CD4-positive, CD25-positive, alpha-beta regulatory T cell (primary cell): ENCODE measurements around the gene MEF2D. TPM values are rescaled to one million over a fixed set of nuclear protein-coding genes. Genes with fewer than 3 reads are reported as not detected.

ENCODE experiments used
- ATAC-seq, 2 donors: fragments of 150-1000 bp; cut with Tn5 transposase; one replicate each; pipeline ENCODE4 v1.10.0; 2021; ENCODE audit warnings: low read depth in 2 of 2, moderate number of reproducible peaks in 2 of 2, moderate library complexity in 1 of 2
- DNase-seq, 3 donors: peaks; one replicate each; pipeline versions ENCODE4 v3.0.0 to v3.0.0-alpha.2; 2012 to 2022; ENCODE audit warnings: mixed read lengths in 1 of 3
- H3K27ac ChIP-seq: one replicate; pipeline ENCODE4 v1.7.0; 2013; ENCODE audit warnings: mild to moderate bottlenecking, low read length; ENCODE audit not compliant: insufficient read depth, poor library complexity, severe bottlenecking
- H3K27me3 ChIP-seq: one replicate; pipeline ENCODE4 v1.7.0; 2013; ENCODE audit warnings: low read length; ENCODE audit not compliant: control insufficient read depth, insufficient read depth
- H3K36me3 ChIP-seq: one replicate; pipeline ENCODE4 v1.7.0; 2013; ENCODE audit warnings: mild to moderate bottlenecking, low read length, moderate library complexity; ENCODE audit not compliant: control insufficient read depth, insufficient read depth
- H3K4me1 ChIP-seq: 2 replicates; pipeline ENCODE4 v1.7.0; 2013; ENCODE audit warnings: mild to moderate bottlenecking, low read length; ENCODE audit not compliant: insufficient read depth, control insufficient read depth, poor library complexity, severe bottlenecking
- H3K4me3 ChIP-seq: one replicate; pipeline ENCODE4 v1.7.0; 2013; ENCODE audit warnings: low read depth, mild to moderate bottlenecking, low read length, moderate library complexity
- H3K9me3 ChIP-seq, 2 experiments: 1 replicate in 1 of 2; 2 replicates in 1 of 2; pipeline ENCODE4 v1.7.0; 2013; ENCODE audit warnings: low read length in 2 of 2, mild to moderate bottlenecking in 1 of 2, moderate library complexity in 1 of 2; ENCODE audit not compliant: control insufficient read depth in 2 of 2
- H3K27ac Mint-ChIP-seq, 3 donors: one replicate each; pipeline ENCODE4 v1.8.0; 2020 to 2022; ENCODE audit warnings: mild to moderate bottlenecking in 3 of 3, mixed read lengths in 3 of 3, moderate library complexity in 2 of 3
- H3K27me3 Mint-ChIP-seq: one replicate; pipeline ENCODE4 v1.8.0; 2022; ENCODE audit warnings: mild to moderate bottlenecking, mixed read lengths
- H3K36me3 Mint-ChIP-seq: one replicate; pipeline ENCODE4 v1.8.0; 2020; ENCODE audit warnings: mixed read lengths
- H3K4me1 Mint-ChIP-seq, 4 donors: one replicate each; pipeline ENCODE4 v1.8.0; 2020 to 2022; ENCODE audit warnings: mixed read lengths in 4 of 4, mild to moderate bottlenecking in 1 of 4
- H3K4me3 Mint-ChIP-seq, 4 donors: one replicate each; pipeline ENCODE4 v1.8.0; 2020 to 2022; ENCODE audit warnings: mild to moderate bottlenecking in 4 of 4, mixed read lengths in 4 of 4, moderate library complexity in 3 of 4
- H3K9me3 Mint-ChIP-seq, 7 donors: one replicate each; pipeline ENCODE4 v1.8.0; 2020 to 2022; ENCODE audit warnings: mixed read lengths in 7 of 7, mild to moderate bottlenecking in 3 of 7, moderate library complexity in 2 of 7
- polyA plus RNA-seq, 4 donors: library from polyadenylated mRNA; unstranded; fragments of 300-500 nt; fragmentation: Illumina TruSeq; gene quantifications; one replicate each; pipeline ENCODE4 v1.2.3, GENCODE V29; 2021
- total RNA-seq: library from RNA; stranded (reverse); gene quantifications from one replicate; pipeline ENCODE4 v1.2.3, GENCODE V29; 2022

The MEF2D gene
- total and polyA plus RNA-seq, 5 donors from 2014 or later: 4.6 to 186 (median 7.0) TPM

DNA sequence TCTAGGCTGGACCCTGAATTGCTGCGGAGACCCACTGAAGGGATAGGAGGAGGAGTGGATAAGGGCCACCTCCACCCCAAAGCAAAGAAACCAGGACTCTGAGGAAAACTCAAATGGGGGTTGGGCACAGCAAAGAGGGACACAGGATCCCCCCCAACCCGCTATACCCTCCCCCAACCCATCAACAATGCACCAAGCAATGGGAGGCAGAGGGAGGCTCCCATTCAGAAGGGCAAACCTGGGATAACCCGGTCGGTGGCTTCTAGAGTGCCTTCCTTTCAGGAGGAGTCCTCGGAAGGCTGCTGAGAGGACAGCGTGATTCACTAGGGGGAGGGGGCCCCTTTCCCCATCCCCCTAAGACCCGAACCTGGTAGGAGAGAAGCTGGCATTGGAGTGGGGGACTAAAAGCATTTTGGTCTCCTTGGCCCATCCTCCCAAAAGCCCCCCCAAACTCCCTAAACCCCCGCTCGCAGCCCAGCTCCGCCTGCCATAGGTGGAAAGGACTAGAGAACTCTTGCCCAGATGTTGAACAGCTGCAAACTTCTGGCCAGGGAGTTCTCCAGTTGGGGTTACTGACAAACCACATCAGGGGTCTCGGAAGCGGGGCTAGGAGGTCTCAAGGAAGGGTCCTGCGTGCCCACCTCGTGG is 1.3 kb downstream of the MEF2D start:
- H3K4me3 ChIP-seq: peak overlapping the region; percentile 85
- ATAC-seq: no peak
- Mint-ChIP-seq H3K4me1 (peaks cover 11 to 81% (median 63%) of the 10 kb centered on the region in 4 donors), H3K4me3 (peak overlapping the region; percentile 86 to 97 (median 94)), H3K27me3 (no peaks in the 10 kb centered on the region), H3K9me3 (no peaks in the 10 kb centered on the region), H3K36me3 (peaks cover 8% of the 10 kb centered on the region), H3K27ac (peak overlapping the region in 2 of 3 donors; percentile 90 to 100)
- peak overlapping the region; percentile 99 for H3K27ac ChIP-seq
- H3K36me3 ChIP-seq: peaks cover 11% of the 10 kb centered on the region
- DNase-seq: no peak
- H3K4me1 ChIP-seq: peaks cover 87% of the 10 kb centered on the region
- no peaks in the 10 kb centered on the region for H3K27me3 ChIP-seq
- no peaks in the 10 kb centered on the region for H3K9me3 ChIP-seq

DNA sequence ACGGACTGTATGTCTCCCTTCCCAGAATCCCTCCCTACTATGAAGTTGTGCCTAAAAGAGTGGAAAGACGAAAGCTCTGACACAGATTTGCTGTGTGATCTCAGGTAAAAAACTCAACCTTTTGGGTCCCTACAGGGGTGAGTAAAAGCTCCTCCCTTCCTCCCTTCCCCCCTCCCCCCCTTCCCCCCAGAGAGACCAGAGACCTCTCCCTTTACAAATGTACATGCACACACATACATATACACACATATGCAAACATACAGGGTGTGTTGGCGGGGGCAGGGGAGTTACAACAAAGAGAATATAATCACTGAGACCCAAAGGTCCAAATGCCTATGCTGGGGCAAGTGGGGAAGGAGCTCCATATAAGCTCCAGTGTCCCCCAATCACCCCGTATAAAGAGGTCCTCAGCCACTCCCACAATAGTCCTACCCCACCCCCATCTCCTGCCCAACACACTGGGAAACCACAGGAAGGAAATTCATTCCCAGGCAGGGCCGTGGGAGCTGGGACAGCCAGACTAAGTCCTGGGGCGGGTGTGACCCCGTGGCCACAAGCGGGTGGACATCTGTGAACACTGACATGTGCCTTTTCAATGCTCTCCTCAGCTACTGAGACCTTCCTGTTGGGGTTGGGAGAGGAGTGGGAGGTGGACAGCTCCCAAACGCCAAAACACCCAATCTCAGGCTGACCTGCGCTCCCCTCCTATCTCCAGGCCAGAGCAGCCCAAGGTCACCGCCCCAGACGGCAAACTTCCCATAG is 2.0 kb downstream of the MEF2D start:
- H3K4me3 Mint-ChIP-seq: peak overlapping the region; percentile 86 to 97 (median 94)
- ATAC-seq (no peak), DNase-seq (no peak)
- Histone ChIP-seq H3K27me3 (no peaks in the 10 kb centered on the region), H3K9me3 (no peaks in the 10 kb centered on the region), H3K4me3 (peak overlapping the region; percentile 85), H3K4me1 (peaks cover 87% of the 10 kb centered on the region), H3K27ac (peak overlapping the region; percentile 99), H3K36me3 (peaks cover 12% of the 10 kb centered on the region)
- peaks cover 8% of the 10 kb centered on the region for H3K36me3 Mint-ChIP-seq
- H3K27me3 Mint-ChIP-seq: no peaks in the 10 kb centered on the region
- H3K4me1 Mint-ChIP-seq: peaks cover 11 to 81% (median 63%) of the 10 kb centered on the region in 4 donors
- H3K27ac Mint-ChIP-seq: peak overlapping the region; percentile 82 to 100 (median 90)
- no peaks in the 10 kb centered on the region for H3K9me3 Mint-ChIP-seq

DNA sequence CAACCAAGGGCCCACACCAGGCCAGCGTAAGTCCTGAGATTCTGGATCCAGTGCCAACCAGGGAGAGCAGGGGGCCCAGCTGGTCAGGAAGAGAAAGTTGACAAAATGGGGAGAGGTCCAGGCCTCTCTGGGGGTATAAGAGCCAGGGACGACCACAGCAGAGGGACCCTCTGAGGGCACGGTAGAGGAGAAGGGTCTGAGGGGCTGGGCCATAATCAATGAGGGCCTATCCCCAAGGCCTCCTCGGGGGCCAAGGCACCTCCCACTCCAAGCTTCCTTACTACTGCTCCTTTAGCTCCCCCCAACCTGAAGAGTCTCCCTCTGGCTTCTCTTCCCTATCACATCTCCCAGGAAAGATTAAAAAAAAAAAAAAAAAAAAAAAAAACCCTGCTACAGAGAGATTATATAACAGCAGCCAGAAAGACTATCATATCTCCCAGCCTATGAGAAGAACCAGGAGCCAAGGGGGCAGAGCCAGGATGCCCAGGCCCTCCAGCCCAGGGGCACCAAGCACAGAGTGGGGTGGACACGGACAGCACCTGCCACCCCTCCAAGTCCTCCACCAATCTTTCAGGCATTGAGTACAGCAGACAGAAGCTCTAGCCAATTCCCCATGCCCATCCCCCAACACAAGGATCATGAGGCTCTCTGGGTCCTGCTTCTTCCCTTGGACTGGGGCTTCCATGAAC is 2.7 kb downstream of the MEF2D start:
- Mint-ChIP-seq H3K4me3 (peak overlapping the region; percentile 86 to 97 (median 94)), H3K36me3 (peaks cover 8% of the 10 kb centered on the region), H3K27me3 (no peaks in the 10 kb centered on the region), H3K4me1 (peaks cover 11 to 81% (median 62%) of the 10 kb centered on the region in 4 donors), H3K27ac (peak overlapping the region; percentile 82 to 100 (median 83)), H3K9me3 (no peaks in the 10 kb centered on the region)
- Histone ChIP-seq H3K4me3 (peak overlapping the region; percentile 85), H3K36me3 (peaks cover 12% of the 10 kb centered on the region), H3K27me3 (no peaks in the 10 kb centered on the region), H3K27ac (peak overlapping the region; percentile 99), H3K9me3 (no peaks in the 10 kb centered on the region), H3K4me1 (peaks cover 87% of the 10 kb centered on the region)
- DNase-seq: no peak
- no peak for ATAC-seq

DNA sequence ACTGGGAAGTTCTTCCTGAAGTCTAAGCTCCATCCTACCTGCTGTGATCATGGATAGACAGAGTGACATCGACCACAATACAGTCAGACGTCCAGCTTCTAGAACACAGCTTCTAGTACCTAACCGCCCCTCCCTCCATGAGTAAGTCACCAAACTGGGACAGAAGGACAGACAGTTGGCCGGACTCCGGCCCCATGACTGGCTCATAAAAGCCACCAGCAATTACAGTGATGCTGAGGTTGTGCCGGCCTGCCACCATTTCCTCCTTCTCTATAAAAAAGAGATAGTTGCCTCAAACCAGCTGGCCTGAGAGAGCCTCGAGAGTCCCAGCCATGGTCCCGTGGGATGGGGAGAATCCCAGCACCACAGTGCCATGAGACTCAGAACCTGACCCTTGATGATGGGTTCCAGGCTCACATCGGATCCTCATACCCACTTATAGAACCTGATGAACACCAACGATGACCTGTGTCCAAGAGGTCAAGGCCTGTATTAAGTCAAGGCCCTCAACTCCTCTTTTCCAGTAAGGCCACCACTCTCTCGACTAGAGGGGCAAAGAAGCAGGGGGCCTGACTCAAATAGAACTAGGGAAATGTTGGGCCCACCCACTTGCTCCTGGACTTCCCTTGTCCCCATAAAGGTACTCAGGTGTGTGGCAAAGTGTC is 3.4 kb downstream of the MEF2D start:
- ATAC-seq (no peak), DNase-seq (no peak)
- peaks cover 7 to 81% (median 62%) of the 10 kb centered on the region in 4 donors for H3K4me1 Mint-ChIP-seq
- H3K27ac Mint-ChIP-seq: peak overlapping the region; percentile 79 to 100 (median 84)
- Histone ChIP-seq H3K4me1 (peaks cover 87% of the 10 kb centered on the region), H3K36me3 (peaks cover 12% of the 10 kb centered on the region), H3K27ac (peak overlapping the region; percentile 99), H3K4me3 (peak overlapping the region; percentile 85), H3K9me3 (no peaks in the 10 kb centered on the region), H3K27me3 (no peaks in the 10 kb centered on the region)
- no peaks in the 10 kb centered on the region for H3K27me3 Mint-ChIP-seq
- no peaks in the 10 kb centered on the region for H3K9me3 Mint-ChIP-seq
- peak overlapping the region; percentile 86 to 97 (median 94) for H3K4me3 Mint-ChIP-seq
- peaks cover 8% of the 10 kb centered on the region for H3K36me3 Mint-ChIP-seq

DNA sequence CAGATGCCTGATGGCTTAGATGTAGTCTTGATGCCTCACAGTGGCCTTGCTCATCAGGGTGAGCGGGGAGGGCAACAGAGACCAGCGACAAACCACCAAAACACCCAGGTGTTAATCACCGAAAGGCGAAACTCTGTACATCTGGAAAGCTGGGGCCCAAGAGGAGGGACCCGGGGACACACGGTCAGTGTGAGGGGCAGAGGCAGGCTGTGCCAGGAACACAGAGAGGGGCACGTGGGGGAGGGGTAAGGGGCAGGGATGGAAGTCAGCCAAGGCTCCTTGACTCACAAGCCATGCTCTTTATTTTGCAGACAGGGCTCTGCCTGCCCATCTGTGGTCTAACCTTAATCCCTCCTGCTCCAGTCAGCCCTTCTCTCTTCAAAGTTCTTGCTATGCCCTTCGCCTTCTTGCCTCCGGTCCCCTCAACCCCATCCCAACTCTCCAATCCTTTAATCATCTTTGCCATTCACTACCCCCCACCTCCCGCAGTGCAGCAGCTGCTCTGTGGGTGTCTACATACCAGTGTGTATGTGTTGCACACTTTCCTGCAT is 4.3 kb downstream of the MEF2D start:
- Mint-ChIP-seq H3K36me3 (peaks cover 11% of the 10 kb centered on the region), H3K27ac (peak overlapping the region; percentile 58 to 100 (median 82)), H3K4me1 (peaks cover 5 to 81% (median 66%) of the 10 kb centered on the region in 4 donors), H3K9me3 (no peaks in the 10 kb centered on the region), H3K27me3 (no peaks in the 10 kb centered on the region), H3K4me3 (peak overlapping the region; percentile 86 to 95 (median 92))
- no peak for DNase-seq
- no peak for ATAC-seq
- Histone ChIP-seq H3K4me3 (peak overlapping the region; percentile 85), H3K27me3 (no peaks in the 10 kb centered on the region), H3K36me3 (peaks cover 12% of the 10 kb centered on the region), H3K27ac (peak overlapping the region; percentile 99), H3K9me3 (no peaks in the 10 kb centered on the region), H3K4me1 (peaks cover 87% of the 10 kb centered on the region)

DNA sequence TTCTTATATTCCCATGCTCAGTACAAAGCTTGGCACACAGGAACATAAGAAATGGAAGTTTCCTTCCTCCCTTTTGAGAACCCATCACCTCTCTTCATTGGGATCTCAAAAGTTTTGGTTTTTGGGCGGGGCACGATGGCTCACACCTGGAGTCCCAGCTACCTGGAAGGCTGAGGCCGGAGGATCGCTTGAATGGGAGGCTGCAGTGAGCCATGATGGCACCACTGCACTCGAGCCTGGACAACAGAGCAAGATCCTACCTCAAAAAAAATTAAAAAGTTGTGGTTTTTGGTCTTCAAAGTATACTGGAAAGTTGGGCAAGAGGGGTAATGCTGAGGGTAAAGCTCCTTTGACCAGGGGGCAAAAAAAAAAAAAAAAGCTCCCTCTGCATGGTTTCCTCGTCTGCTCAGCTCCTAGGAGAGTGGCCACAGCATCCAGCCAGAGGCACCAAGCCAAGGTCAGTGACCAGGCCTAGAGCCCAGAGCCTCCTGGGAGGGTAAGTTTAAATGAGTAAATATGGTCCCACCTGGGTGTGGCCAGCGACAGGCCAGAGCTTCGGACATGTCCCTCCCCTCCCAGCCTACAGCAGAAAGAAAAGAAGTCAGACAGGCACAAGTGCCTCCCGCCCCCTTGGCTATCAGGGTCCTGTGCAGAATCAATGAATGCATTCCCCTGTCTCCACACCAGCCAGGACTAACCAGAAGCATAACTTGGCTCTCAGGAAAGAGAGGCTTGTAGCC is 5.0 kb downstream of the MEF2D start:
- no peaks in the 10 kb centered on the region for H3K9me3 ChIP-seq
- peak overlapping the region; percentile 48 for H3K4me3 ChIP-seq
- H3K27me3 ChIP-seq: no peaks in the 10 kb centered on the region
- H3K27ac Mint-ChIP-seq: peak overlapping the region; percentile 34 to 100 (median 82)
- H3K4me3 Mint-ChIP-seq: peak overlapping the region; percentile 84 to 95 (median 90)
- no peaks in the 10 kb centered on the region for H3K9me3 Mint-ChIP-seq
- DNase-seq (no peak), ATAC-seq (no peak)
- H3K27me3 Mint-ChIP-seq: no peaks in the 10 kb centered on the region
- H3K36me3 ChIP-seq: peaks cover 12% of the 10 kb centered on the region
- H3K36me3 Mint-ChIP-seq: peaks cover 11% of the 10 kb centered on the region
- peak overlapping the region; percentile 39 for H3K27ac ChIP-seq
- peaks cover 88% of the 10 kb centered on the region for H3K4me1 ChIP-seq
- peaks cover 11 to 87% (median 72%) of the 10 kb centered on the region in 4 donors for H3K4me1 Mint-ChIP-seq
